ENCODE data around the gene DR1.

GRCh38 chr1:93365813-93366212, 20.1 kb downstream of the DR1 start:
- TF ChIP-seq CTCF (IDR thresholded peaks at IDR 0.05; ENCODE audit: borderline replicate concordance, extremely low read depth, low read length, poor library complexity, severe bottlenecking) (no peak), EZH2 (IDR thresholded peaks at IDR 0.05; ENCODE audit: borderline replicate concordance, low read depth, low read length, severe bottlenecking) (no peak)
